ENCODE measurements around the gene NPFF.

DNA sequence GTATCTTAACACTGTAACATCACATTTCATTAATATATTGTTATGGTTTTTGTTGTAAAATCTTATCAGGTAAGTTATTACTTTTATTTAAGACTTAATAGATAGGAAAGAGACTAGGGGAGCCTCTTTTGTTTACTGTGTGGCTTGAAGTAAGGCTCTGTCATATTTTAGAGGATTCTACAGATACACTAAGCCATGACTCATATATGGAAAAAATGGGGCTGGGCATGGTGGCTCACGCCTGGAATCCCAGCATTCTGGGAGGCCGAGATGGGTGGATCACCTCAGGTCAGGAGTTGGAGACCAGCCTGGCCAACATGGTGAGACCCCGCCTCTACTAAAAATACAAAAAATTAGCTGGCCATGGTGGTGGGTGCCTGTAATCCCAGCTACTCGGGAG lies 23.6 kb upstream of the NPFF start:
- TF ChIP-seq, protein P1, sequence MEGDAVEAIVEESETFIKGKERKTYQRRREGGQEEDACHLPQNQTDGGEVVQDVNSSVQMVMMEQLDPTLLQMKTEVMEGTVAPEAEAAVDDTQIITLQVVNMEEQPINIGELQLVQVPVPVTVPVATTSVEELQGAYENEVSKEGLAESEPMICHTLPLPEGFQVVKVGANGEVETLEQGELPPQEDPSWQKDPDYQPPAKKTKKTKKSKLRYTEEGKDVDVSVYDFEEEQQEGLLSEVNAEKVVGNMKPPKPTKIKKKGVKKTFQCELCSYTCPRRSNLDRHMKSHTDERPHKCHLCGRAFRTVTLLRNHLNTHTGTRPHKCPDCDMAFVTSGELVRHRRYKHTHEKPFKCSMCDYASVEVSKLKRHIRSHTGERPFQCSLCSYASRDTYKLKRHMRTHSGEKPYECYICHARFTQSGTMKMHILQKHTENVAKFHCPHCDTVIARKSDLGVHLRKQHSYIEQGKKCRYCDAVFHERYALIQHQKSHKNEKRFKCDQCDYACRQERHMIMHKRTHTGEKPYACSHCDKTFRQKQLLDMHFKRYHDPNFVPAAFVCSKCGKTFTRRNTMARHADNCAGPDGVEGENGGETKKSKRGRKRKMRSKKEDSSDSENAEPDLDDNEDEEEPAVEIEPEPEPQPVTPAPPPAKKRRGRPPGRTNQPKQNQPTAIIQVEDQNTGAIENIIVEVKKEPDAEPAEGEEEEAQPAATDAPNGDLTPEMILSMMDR (IDR thresholded peaks at IDR 0.05), result no peak
- no peak for TF ChIP-seq POLR2A (IDR thresholded peaks at IDR 0.05)
